Erythroblast (primary cell): Measurements from ENCODE around the gene NOP58.

Experiments used
- GATA1 ChIP-seq: IDR thresholded peaks from 2 replicates; pipeline ENCODE4 v1.6.1; 2011; ENCODE audit warnings: low read depth, mild to moderate bottlenecking, control low read depth, low read length, moderate library complexity
- POLR2A ChIP-seq: IDR thresholded peaks from 2 replicates; pipeline ENCODE4 v1.6.1; 2011; ENCODE audit warnings: mild to moderate bottlenecking, low read length

GRCh38 chr2:202286595-202286994 lies 21.0 kb downstream of the NOP58 start:
- TF ChIP-seq POLR2A = no peak
- TF ChIP-seq GATA1 = no peak
